Activated CD8-positive, alpha-beta memory T cell treated with anti-CD3 and anti-CD28 coated beads for 36 hours (primary cell): ENCODE results near the gene NDUFAF5. TPM values are rescaled to one million over a fixed set of nuclear protein-coding genes. Genes with fewer than 3 reads are reported as not detected.

Experiments used
- CTCF ChIA-PET: fragments of 350-600 bp; sonication (Branson Sonifier 250); formaldehyde crosslinking; loops from one replicate; lab custom pipeline; 2021; ENCODE audit warnings: antibody characterized with exemption; lab: Charles Lee
- POLR2A ChIA-PET: fragments of 350-600 bp; sonication (Branson Sonifier 250); formaldehyde crosslinking; loops from one replicate; lab custom pipeline; 2021; ENCODE audit warnings: antibody characterized with exemption; lab: Charles Lee
- total RNA-seq, 2 experiments: library from RNA; stranded (reverse); gene quantifications; one replicate each; pipeline ENCODE4 v1.2.3, GENCODE V29; 2021

NDUFAF5 gene
- total RNA-seq, 2 experiments from 2014 or later, result 33.3 to 33.8 TPM

DNA sequence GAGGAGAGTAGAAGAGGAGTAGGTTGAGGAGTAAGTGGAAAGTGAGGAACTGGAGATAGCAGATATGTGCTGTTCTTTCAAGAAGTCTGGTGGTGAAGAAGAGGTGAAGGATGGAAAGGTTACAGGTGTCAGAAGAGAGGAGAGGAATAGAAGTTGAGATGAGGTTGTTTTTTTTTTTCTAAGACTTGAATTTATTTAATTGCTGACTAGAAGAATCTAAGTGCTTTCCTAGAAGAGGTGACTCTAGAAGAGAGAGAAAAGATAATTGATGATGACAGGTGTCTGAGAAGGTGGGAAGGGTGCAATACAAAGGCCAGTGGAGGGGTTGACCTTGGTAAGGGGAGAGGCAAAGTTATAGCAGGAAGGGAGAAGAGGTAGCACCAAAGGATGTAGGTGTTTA lies 25.6 kb downstream of the NDUFAF5 start:
- CTCF ChIA-PET, result no interaction called here
- POLR2A ChIA-PET, result interaction anchor here (0.5 kb wide), 1 partner anchor 38 kb away, joined by 6 read pairs; no protein-coding TSS in a partner anchor

DNA sequence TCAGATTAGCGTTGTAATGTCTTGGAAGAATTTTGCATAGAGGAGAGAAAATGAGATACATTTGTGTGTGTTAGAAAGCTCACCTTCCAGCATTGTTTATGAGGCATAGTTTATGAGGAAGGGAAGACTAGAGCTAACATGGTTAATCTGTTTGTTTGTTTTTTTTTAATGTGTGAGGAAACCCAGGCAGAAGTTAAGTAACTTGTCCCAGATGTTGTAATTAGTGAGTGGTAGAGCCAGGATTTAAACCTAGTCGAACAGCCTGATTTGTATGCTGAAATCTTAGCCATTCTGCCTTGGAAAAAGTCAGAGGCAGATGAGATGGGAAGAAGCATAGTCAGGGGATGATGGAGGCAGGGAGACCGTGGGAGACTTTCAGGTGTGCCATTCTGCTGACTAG lies 29.1 kb downstream of the NDUFAF5 start:
- CTCF ChIA-PET, result no interaction called here

DNA sequence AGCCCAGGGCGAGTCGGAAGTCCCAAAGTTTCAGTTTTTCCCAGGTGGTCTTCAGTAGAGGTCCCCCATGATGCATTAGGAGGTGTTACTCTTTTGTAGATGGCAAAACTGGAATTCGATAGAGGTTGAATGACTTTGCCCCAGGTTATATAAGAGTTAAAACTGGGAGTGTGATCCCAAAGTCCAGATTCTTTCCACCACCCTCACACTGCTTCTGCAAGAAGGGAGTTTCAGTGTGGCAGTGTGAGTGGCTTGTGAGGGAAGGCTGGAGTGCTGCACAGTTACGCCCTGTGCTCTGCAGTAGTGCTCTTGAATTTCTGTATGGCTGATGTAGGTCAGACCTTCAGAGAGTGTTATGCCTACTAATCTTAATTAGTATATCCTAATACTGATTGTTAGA lies 29.8 kb downstream of the NDUFAF5 start:
- ChIA-PET POLR2A (no interaction called here), CTCF (no interaction called here)

More for the DNA sequence above, 29.1 kb downstream of the NDUFAF5 start:
- POLR2A ChIA-PET, result no interaction called here

GRCh38 chr20:13816757-13817156 lies 31.9 kb downstream of the NDUFAF5 start:
- CTCF ChIA-PET, result no interaction called here

GRCh38 chr20:13817342-13817741 lies 32.5 kb downstream of the NDUFAF5 start:
- ChIA-PET POLR2A (no interaction called here), CTCF (no interaction called here)

More at GRCh38 chr20:13816757-13817156, 31.9 kb downstream of the NDUFAF5 start:
- POLR2A ChIA-PET, result no interaction called here

- CTCF ChIA-PET, result no interaction called here
- POLR2A ChIA-PET, result interaction anchor here (0.6 kb wide), 1 partner anchor 16 kb away, joined by 3 read pairs; no protein-coding TSS in a partner anchor
These were observed 35.2 kb downstream of the NDUFAF5 start for GRCh38 chr20:13819885-13820645.

- CTCF ChIA-PET, result no interaction called here
- POLR2A ChIA-PET, result no interaction called here
These were observed 37.0 kb downstream of the NDUFAF5 start for GRCh38 chr20:13821876-13822275.

DNA sequence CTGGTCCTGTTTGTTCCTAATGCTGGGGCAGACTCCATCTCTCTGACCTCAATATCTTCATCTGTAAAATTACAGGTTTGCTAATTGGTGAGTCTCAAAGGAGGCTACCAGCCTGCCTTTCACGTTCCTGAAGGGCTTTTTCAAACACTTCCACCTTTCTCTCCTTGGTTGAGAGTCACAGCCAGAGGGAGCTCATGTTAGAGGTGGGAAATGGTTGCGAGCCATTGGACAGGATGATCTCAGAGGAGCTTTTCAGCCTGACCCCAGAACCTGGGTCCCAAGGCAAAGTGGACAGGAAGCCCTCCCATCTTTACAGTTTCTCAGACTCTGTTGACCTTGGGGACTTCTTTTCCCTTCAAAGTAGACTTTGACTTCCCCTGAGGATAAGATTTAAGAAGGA lies 37.6 kb downstream of the NDUFAF5 start:
- POLR2A ChIA-PET, result no interaction called here
- CTCF ChIA-PET, result interaction anchor here (1.2 kb wide), 1 partner anchor 13 kb away, joined by 3 read pairs; no protein-coding TSS in a partner anchor

DNA sequence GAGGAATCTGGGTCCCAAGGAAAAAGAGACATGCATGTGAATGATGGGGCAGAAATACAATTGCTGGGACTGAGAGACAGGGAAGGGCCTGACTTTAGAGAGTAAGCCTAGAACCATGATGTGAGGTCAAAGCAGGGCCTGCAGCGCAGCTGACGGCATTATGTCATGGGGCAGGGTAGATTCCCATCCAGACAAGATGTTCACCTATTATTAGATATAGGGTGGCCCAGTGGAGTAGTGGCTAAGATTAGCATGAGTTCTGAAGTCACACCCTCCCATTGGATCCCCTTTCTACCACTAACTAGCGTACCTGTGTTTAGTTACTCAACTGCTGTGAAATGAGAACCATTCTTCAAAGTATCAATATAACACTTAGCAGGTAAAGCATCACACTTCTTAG lies 39.6 kb downstream of the NDUFAF5 start:
- CTCF ChIA-PET, result no interaction called here
- POLR2A ChIA-PET, result no interaction called here

- ChIA-PET CTCF (no interaction called here), POLR2A (no interaction called here)
These were observed 40.6 kb downstream of the NDUFAF5 start for GRCh38 chr20:13825465-13825864.

- CTCF ChIA-PET, result no interaction called here
- POLR2A ChIA-PET, result interaction anchor here (0.7 kb wide), 1 partner anchor 759 kb away, joined by 4 read pairs; no protein-coding TSS in a partner anchor
These were observed 46.6 kb downstream of the NDUFAF5 start for GRCh38 chr20:13831476-13831875.

- ChIA-PET CTCF (no interaction called here), POLR2A (no interaction called here)
These were observed 53.8 kb downstream of the NDUFAF5 start for GRCh38 chr20:13838664-13839063.

DNA sequence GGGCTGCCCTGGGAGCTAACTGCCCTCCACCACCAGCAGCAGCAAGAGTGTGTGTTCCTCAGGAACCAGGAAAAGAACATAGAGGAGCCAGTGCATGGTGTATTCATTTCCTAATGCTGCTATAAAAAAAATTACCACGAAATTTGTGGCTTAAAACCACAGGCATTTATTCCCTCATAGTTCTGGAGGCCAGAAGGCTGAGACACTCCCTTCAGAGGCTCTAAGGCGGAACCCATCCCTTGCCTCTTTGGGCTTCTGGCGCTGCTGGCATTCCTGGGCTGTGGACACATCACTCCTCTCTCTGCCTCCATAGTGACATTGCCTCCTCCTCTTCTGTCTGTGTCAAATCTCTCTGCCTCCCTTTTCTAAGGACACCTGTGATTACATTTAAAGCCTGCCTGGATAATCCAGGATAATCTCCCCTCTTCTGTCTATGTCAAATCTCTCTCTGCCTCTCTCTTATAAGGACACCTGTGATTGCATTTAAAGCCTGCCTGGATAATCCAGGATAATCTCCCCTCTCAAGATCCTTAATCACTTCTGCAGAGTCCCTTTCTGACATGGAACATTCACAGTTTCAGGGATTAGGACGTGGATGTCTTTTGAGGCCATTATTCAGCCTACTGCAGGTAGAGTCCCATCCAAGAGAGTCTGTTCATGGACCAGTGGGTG lies 54.7 kb downstream of the NDUFAF5 start:
- ChIA-PET CTCF (no interaction called here), POLR2A (no interaction called here)

DNA sequence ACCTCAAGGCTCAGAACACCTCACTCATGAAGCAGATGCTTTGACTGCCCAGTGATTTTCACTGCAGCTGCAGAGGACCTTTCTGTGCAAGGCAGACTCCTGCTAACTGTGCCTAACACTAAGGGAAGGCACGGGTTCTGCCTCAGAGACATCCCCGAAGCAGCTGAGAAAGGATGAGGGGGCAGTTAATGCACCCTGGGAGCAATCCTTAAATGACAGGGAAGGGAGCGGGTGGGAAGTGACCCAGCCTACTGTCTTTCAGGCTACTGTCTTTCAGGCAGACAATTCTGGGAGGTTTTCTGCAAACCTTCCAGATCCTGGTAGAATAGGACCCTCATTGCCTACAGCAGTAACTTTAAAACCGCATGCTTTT lies 55.3 kb downstream of the NDUFAF5 start:
- POLR2A ChIA-PET, result no interaction called here
- CTCF ChIA-PET, result no interaction called here

DNA sequence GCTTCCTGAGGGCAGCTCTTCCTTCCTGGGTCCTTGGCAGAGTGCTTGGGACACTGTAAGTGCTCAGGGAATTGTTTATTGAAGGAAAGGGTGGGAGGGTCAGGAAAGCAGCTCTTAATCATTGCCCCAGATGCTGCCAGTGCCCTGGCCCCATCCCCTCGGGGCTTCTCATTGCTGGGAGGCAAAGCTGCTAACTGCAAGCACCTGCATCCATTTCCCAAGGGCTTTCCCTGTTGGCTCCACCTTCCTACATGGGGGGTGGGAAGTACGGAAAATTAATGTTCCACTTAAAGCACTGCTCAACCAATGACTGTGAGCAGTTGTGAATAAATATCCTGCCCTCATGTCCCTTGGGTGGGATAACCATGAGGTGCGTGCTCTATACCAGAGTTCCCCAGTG lies 56.4 kb downstream of the NDUFAF5 start:
- POLR2A ChIA-PET, result no interaction called here
- CTCF ChIA-PET, result no interaction called here

DNA sequence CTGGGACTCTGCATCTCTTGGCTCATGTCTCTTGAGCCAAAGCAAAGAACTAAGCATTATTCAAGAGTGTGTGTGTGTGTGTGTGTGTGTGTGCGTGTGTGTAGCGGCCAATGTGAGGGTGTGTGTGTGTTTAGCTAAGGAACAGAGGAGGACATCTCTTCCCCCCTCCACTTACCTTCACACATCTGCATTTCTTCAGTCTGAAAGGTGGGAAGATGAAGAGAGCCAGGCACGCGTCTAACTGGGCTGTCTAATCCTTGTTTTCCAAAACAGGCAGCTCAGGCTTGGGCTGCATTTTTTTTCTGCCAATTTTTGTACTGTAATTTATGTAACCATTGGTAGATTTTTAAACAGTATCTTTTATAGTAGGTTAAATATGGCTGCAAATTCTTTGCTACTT lies 59.5 kb downstream of the NDUFAF5 start:
- ChIA-PET CTCF (no interaction called here), POLR2A (no interaction called here)

DNA sequence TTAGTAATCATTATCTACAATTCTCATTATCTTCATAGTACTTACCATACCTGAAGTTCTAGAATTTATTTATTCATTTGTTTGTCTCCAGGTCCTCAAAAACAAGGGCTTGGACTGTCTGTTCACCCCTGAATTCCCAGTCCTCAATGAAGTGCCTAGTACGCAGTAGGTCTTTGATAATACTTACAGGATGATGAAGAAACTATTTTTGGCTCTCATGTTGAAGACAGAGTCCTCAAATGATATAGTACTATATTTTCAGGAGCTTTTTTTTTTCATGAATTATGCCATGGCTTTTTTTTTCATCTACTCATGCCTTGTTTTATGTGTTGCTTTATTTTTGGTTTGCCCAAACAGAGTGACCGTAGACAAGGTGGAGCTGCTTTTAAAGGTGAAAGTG lies 66.5 kb downstream of the NDUFAF5 start:
- ChIA-PET CTCF (no interaction called here), POLR2A (no interaction called here)

DNA sequence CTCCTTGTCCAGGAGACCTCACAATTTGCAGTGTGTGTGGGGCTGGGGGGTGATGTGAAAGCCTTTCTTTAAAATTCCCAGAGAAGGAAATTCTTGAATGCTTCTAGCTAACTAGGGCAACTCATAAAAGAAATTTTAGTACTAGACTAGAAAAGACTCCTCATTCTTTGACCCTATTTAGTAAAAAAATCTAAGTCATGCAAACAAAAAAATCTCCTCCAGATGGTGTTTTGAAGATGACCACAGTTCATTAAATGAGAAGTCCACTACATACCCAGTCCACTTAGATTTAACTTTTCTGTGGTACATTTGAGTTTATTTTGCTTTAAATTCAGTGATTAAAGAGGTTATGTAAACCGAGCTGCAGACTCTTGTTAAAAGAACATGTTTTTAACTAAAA lies 67.5 kb downstream of the NDUFAF5 start:
- ChIA-PET POLR2A (no interaction called here), CTCF (no interaction called here)

GRCh38 chr20:13855613-13856012 lies 70.8 kb downstream of the NDUFAF5 start:
- ChIA-PET POLR2A (no interaction called here), CTCF (no interaction called here)

DNA sequence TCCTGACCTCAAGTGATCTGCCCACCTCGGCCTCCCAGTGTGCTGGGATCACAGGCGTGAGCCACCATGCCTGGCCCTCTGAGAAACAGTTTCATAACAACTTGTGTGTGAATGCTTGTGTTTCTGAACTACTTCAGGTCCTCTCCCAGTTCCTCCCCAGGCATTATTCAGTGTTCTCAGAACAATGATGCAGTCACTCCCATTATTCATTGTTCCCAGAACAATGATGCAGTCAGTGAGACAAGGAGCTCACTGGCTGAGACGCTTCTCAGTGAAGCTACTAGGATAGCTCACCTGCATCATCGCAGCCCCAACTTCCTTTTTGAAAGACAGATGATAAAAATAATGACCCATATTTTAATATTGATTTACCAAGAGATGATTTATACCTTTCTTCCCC lies 71.5 kb downstream of the NDUFAF5 start:
- CTCF ChIA-PET, result no interaction called here
- POLR2A ChIA-PET, result no interaction called here

GRCh38 chr20:13857304-13857703 lies 72.5 kb downstream of the NDUFAF5 start:
- ChIA-PET POLR2A (no interaction called here), CTCF (no interaction called here)
